WERI-Rb-1 (cell line): Measurements from ENCODE around the gene GANAB.

Experiments used
- DNase-seq: peaks from one replicate; pipeline ENCODE4 v3.0.0-alpha.2; 2020
- H3K27ac ChIP-seq: fragments of 250-450 bp; sonication (Bioruptor Pico); 2 replicates; pipeline ENCODE4 v1.5.1; 2020; ENCODE audit warnings: mild to moderate bottlenecking, moderate library complexity
- H3K27me3 ChIP-seq: fragments of 250-450 bp; sonication (Bioruptor Pico); 2 replicates; pipeline ENCODE4 v1.5.1; 2021; ENCODE audit warnings: mild to moderate bottlenecking, low read depth, moderate library complexity; ENCODE audit not compliant: insufficient read depth, severe bottlenecking
- H3K36me3 ChIP-seq: fragments of 250-450 bp; sonication (Bioruptor Pico); 2 replicates; pipeline ENCODE4 v1.5.1; 2020; ENCODE audit warnings: mild to moderate bottlenecking, moderate library complexity
- H3K4me3 ChIP-seq: 2 replicates; pipeline ENCODE4 v1.5.1; 2011; ENCODE audit warnings: low read depth, mild to moderate bottlenecking, control low read depth, low read length
- H3K9me3 ChIP-seq: fragments of 250-450 bp; sonication (Bioruptor Pico); 2 replicates; pipeline ENCODE4 v1.5.1; 2021; ENCODE audit warnings: mild to moderate bottlenecking, moderate library complexity; ENCODE audit not compliant: severe bottlenecking
- CTCF ChIP-seq: IDR thresholded peaks from 2 replicates; pipeline ENCODE4 v1.5.1; 2011; ENCODE audit warnings: low read depth, mild to moderate bottlenecking, control low read depth, inconsistent platforms, low read length

The GANAB gene

GRCh38 chr11:62671236-62671607 is 24.8 kb upstream of the GANAB start:
- TF ChIP-seq CTCF = no peak
- Histone ChIP-seq H3K27me3 (no peaks in the 10 kb centered on the region), H3K36me3 (peaks cover 58% of the 10 kb centered on the region), H3K4me3 (peak overlapping the region; percentile 93), H3K27ac (peak overlapping the region; percentile 88), H3K9me3 (no peaks in the 10 kb centered on the region)
- DNase-seq = no peak

- no peaks in the 10 kb centered on the region for H3K9me3 ChIP-seq
- no peak for TF ChIP-seq CTCF
- peak; percentile 79 for DNase-seq
- H3K4me3 ChIP-seq = peak overlapping the region; percentile 34
- H3K36me3 ChIP-seq = peaks cover 53% of the 10 kb centered on the region
- H3K27ac ChIP-seq = peak overlapping the region; percentile 88
- no peaks in the 10 kb centered on the region for H3K27me3 ChIP-seq
Observed at GRCh38 chr11:62669420-62670161, 23.2 kb upstream of the GANAB start.

GRCh38 chr11:62667460-62667859 is 21.0 kb upstream of the GANAB start:
- Histone ChIP-seq H3K36me3 (peaks cover 44% of the 10 kb centered on the region), H3K4me3 (no peak overlapping the region), H3K27ac (peak overlapping the region; percentile 87), H3K9me3 (no peaks in the 10 kb centered on the region), H3K27me3 (no peaks in the 10 kb centered on the region)
- no peak for TF ChIP-seq CTCF
- no peak for DNase-seq

GRCh38 chr11:62666259-62666926 is 20.0 kb upstream of the GANAB start:
- no peak for DNase-seq
- TF ChIP-seq CTCF = no peak
- Histone ChIP-seq H3K27ac (peak overlapping the region; percentile 87), H3K9me3 (no peaks in the 10 kb centered on the region), H3K36me3 (peaks cover 47% of the 10 kb centered on the region), H3K27me3 (no peaks in the 10 kb centered on the region), H3K4me3 (peak overlapping the region; percentile 96)

GRCh38 chr11:62665599-62666258 is 19.3 kb upstream of the GANAB start:
- H3K27ac ChIP-seq = peak overlapping the region; percentile 87
- DNase-seq = peak; percentile 60
- H3K9me3 ChIP-seq = no peaks in the 10 kb centered on the region
- H3K4me3 ChIP-seq = peak overlapping the region; percentile 96
- peaks cover 54% of the 10 kb centered on the region for H3K36me3 ChIP-seq
- no peaks in the 10 kb centered on the region for H3K27me3 ChIP-seq
- no peak for TF ChIP-seq CTCF
